H54 (cell line): Measurements from ENCODE around the gene SLC25A12.
A peak's percentile ranks its signal among the peaks of the same experiment; 100 is the strongest.

Experiments used
- DNase-seq: peaks from one replicate; pipeline ENCODE4 v3.0.0; 2011; ENCODE audit warnings: low spot score, mixed read lengths; ENCODE audit not compliant: insufficient read length
- FAIRE-seq: peaks from 3 replicates; lab custom pipeline; 2011; peaks lifted over from hg19 to GRCh38; lab: Jason Lieb, UNC
- POLR2A ChIP-seq: IDR thresholded peaks from 2 replicates; pipeline ENCODE4 v1.6.1; 2011; ENCODE audit warnings: low read depth, mild to moderate bottlenecking, low read length

The SLC25A12 gene

DNA sequence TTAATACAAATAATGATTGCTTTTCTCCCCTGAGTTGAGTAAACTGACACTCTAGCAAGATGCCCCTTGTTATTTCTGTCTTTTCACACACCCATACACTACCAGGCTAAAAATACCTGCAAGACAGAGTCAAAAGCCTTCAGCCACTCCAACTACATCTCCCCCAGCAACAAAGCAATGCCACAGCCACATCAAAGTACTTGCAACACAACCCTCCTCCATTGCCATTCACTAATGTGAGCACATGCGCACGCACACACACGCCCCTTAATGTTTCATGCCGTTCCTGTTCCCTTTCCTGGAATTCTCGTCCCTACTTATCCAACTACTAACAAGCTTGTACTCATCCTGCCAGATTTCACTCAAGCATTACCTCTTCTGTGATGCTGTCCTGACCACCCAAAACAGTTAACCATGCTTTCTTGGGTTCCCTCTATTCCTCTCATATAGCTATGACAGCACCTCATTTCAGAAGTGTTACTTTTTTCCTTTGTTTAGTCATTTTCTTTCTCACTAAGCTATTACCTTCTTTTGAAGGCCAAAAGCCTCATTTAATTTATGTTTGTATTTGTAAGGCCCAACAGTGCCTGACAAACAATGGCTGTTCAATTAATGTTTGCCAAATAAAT, 29.6 kb downstream of the SLC25A12 start:
- FAIRE-seq (no peak), DNase-seq (no peak)
- no peak for TF ChIP-seq POLR2A

DNA sequence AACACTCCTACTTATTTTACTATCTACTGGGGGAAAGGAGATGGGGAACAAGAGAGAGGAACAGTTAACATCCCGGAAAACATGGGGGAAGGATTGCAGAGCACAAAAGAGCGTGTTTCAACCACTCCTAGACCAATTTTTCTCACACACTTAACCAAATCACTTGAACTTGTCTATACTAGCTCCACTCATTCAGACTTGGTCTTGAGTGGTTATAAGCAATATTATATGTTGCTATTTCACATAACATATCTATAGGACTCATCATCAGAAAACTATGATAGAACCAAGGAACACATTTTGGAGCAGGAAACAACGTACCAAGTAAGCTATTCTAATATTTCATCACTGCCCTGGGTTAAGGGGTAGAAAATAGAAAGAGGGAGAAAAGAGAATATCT, 31.5 kb downstream of the SLC25A12 start:
- DNase-seq (no peak), FAIRE-seq (no peak)
- no peak for TF ChIP-seq POLR2A

DNA sequence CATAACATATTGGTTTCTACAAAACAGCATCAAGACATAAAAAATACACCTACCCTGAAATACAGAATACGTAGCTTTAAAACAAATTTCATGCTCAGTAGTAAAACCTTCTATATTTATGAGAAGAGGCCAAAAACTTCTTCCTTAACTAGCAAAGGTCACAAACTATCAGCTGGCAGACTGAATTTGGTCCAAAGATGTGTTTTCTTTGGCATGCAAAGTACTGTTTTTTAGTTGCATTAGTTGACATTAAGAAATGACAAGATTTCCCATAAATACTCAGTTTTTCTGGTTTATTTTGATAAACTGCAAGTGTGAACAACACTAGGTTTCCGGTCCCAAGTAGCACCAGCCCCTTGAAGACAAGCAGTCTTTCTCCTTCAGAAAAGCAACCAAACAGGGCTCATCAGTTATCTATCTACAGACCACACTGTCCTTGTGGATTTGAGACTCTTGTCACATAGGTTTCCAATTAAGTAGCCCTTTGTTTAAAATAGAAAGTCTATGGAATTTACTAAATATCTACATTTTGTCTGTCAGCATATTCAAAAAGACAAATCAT, 35.6 kb downstream of the SLC25A12 start:
- TF ChIP-seq POLR2A, result no peak
- no peak for DNase-seq
- FAIRE-seq, result no peak

DNA sequence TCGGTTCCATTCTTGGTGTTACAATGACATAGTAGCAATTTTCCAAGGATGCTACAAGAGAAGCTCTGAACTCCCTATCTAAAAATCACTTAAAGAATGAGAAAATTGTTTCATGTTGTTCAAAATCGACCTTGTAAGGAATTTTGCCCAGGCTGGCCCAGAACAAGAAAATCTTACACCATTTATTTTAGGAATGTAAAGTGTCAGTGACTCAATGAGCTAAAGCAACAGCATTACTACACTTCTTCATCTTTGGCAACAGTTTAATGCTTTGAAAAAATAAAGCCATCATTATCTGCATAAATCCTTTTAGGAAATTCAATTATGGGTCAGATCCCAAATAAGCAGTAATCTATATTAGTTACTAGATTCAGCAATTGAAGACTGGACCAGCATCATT, 38.6 kb downstream of the SLC25A12 start:
- no peak for FAIRE-seq
- no peak for DNase-seq
- no peak for TF ChIP-seq POLR2A

DNA sequence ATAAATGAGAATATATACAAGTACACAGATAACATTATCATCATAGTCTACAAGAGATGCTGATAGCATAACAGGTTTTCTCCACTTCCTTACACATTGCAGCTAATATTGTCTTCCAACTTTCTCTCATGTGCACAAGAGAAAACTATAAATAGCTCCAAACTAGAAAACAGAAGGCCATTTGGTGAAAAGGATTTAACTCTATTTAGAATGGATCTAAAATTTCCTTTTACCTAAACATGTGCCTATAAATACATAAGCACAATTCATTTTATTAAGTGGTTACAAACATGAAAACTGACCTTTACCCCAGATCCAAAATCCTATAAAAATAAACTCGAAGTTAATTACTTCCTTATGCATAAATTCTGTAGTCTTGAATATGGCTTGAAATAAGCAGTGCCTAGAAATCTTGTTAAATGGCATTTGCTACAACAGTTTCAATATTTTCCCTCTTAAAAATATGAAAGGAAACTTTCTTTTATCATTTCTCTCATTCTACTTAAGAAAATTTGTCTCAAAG, 41.6 kb downstream of the SLC25A12 start:
- TF ChIP-seq POLR2A, result no peak
- no peak for FAIRE-seq

DNA sequence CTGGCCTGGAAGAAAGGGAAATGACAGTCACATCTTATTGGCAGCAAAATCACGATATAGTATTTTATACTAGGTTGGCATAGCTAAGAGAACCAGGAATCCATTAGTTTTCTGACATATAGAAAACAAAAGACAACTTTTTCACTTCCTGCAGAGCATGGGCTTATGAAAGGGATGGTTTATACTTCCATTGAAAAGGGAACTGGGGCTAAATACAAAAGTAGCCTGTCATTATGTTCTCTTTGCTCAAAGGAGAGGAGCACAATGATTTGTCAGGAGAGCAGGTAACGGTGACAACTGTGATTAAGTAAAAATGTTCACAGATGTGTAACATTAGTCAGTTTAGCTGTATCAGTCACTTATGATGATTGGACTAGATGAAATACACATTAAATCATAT, 46.4 kb downstream of the SLC25A12 start:
- DNase-seq, result no peak
- TF ChIP-seq POLR2A, result no peak
- FAIRE-seq, result no peak

More for the DNA sequence above, 41.6 kb downstream of the SLC25A12 start:
- DNase-seq, result no peak

DNA sequence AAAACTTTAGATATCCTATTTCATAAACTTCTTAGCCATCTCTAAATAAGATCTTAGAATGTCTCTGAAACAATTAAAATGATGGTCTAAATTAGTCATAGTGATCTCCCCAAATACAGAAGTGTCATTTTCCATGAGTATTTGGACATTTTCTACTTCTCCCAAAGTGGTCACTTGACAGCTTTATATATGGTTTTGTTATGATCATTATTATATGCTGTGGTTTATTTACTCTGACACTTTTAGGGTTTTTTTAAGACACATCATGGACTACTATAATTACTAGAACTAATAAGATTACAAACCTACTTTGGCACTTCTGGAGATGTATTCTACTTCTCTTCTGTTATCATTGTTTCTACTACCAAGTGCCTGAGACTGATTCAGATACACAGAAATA, 47.1 kb downstream of the SLC25A12 start:
- TF ChIP-seq POLR2A, result no peak

DNA sequence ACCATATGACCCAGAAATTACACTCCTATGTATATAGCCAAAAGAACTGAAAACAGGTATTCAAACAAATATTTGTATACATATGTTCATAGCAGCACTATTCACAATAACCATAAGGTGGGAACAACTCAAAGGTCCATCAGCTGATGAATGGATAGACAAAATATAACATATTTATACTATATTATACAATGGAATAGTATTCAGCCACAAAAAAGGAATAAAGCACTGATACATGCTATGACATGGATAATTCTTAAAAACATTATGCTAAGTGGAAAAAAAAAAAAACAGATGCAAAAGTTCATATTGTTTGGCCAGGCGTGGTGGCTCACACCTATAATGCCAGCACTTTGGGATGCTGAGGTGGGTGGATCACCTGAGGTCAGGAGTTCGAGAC, 52.0 kb downstream of the SLC25A12 start:
- FAIRE-seq (peak; percentile 23), DNase-seq (no peak)
- TF ChIP-seq POLR2A, result no peak

More for the DNA sequence above, 47.1 kb downstream of the SLC25A12 start:
- DNase-seq (no peak), FAIRE-seq (no peak)

DNA sequence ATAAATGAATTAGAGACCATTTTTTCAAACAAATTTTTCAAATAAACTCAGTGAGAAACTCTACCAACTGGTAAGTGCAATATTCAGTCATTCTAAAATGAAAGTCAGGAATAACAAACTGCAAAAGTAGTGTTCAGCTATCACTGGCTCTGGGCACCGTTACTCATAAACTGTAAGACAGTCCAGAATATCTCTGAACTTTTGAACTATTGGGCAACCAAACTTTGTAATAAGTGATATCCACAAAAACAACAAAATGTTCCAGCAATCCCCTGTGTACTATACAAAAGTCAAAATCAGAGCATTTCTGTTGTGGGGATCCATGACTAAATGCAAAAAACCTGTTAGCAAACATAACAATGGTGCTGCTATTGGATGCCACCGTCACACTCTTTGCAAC, 56.3 kb downstream of the SLC25A12 start:
- no peak for TF ChIP-seq POLR2A
- DNase-seq (no peak), FAIRE-seq (no peak)

DNA sequence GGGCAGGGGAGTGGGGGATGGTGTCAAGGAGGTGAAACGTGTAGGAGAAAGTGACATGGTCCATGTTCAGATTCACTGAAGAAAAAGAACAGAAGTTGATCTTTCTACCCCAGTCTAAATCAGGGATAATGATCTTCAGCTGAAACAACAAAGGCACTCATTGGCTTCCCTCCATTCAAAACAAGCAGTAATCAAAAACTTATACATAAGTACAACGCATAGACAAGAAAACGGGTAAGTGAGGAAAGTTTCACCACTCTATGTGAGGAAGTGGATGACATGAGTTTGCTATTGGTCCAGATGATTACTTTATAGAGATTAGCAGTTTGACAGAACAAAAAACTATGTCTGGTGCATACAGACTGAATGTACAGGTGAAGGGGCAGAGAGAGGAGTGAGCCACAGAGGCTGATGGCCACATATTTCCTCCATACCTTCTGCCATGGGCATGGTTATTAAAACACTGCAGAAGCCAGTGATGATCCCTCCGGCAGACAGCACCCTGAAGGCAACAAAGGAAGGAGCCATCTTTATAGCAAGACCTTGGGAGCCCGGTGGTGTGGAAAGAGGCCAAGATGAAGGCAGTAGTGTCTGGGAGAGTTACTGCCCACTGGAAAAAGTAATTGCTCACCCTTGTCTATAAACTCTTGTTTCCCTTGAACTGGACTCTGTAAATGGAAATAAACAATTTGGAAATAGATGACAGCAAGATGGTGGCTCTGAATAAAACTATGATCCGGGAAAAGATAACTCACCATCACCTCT, 57.7 kb downstream of the SLC25A12 start:
- no peak for TF ChIP-seq POLR2A
- FAIRE-seq, result no peak
- no peak for DNase-seq

DNA sequence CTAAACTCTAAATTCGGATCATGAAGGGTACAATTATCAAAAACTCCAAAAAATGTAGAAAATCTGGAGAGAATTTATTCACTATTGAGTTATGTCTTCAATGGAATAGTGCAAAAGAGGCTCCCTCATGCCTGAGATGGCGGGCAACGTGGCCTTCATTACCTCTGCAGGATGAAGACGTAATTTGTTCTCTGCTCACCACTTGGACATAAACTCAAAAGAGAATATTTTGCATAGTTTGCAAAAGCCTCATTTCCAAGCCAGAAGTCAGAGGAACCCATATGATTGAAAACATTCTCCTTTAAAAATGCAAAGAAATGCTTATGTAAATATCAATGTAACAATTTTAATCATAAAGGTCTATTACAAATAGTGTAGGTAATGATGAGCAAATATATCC, 58.7 kb downstream of the SLC25A12 start:
- DNase-seq (no peak), FAIRE-seq (no peak)
- no peak for TF ChIP-seq POLR2A

DNA sequence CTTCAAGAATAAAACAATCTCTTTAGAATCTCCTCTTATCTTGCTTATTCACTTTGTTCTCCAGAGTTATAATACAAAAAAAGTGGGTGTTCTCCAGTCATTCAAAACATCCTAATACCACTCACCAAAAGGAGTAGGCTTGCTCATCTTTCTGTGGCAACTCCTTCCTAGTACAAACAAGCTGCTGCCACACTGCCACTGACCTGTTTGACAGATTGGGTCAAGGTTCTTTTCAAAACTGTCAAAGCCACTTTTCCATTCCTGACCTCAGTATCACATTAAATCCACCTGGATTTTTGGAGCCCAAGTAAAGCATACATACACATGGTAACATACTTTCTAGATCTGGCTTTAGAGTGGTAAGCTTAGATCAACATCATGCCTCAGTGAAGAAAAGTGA, 59.8 kb downstream of the SLC25A12 start:
- no peak for TF ChIP-seq POLR2A
- DNase-seq (no peak), FAIRE-seq (no peak)

DNA sequence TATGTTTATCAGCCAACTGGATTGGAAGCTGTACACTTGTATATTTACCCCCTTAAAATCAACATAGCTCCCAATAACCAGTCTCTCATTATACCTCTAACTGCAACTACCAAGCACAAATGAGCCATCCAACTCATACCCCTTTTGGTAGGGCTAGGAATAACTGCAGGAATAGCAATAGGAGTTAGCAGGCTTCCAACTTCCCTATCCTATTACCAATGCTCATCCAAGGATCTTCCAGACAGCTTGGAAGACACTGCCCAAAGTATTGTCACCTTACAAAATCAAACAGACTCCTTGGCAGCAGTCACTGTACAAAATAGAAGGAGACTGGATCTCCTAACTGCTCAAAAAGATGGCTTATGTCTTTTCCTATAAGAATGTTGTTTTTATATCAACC, 61.6 kb downstream of the SLC25A12 start:
- FAIRE-seq, result no peak
- no peak for DNase-seq
- TF ChIP-seq POLR2A, result no peak

DNA sequence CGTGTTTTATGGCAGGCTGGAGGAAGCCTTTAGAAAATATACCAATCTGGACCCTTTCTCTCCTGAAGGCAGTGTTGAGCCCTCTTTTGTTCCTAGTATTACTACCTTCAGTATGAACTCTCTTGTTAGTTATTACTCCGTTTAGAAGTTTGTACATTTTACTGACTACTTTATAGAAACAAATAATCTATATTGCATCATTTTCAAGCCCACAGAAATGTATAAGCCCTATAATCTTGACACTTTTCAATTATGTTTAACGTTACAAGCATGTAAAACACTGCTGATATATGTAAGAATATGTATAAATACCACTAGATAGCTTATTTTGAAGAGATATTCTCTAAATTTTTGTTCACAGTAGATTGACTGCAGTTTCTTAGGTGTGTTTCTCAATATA, 64.0 kb downstream of the SLC25A12 start:
- no peak for TF ChIP-seq POLR2A
- DNase-seq, result no peak
- FAIRE-seq, result no peak
